ENCODE measurements around the gene CBX2. TPM values are rescaled to one million over a fixed set of nuclear protein-coding genes. Genes with fewer than 3 reads are reported as not detected.
A peak's percentile ranks its signal among the peaks of the same experiment; 100 is the strongest.

Gene CBX2
- total RNA-seq, 2 donors from 2014 or later = 1.6 to 2.0 TPM

DNA sequence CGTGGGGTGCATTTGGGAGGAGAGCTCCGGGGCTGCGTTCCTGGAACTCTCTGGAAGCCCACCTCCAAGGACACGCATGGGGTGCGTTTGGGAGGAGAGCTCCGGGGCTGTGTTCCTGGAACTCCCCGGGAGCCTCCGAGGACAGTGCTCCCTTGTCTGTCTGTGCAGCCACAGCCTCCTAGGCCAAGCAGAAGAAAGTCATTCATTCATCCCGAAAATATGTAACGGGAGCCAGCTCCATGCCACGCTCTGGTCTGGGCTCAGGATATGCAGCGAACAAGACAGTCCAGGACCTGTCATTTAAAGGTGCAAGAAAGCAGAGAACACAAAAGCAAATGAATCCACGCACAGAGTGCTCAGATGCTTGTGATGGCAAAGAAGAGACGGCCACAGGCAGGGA is 39.3 kb upstream of the CBX2 start:
- Histone ChIP-seq H3K36me3 (replicated peaks in 1 of 2; ENCODE audit: insufficient read depth in 1 of 2, low read depth in 2 of 2) (no peaks in the 10 kb centered on the region), H3K27me3 (no peaks in the 10 kb centered on the region), H3K4me1 (peaks cover 45% of the 10 kb centered on the region), H3K27ac (peak overlapping the region in 3 of 4 donors; percentile 72 to 84 (median 83)), H3K9me3 (no peaks in the 10 kb centered on the region), H3K4me3 (no peak overlapping the region)
- DNase-seq = no peak
- no peak for ATAC-seq
- TF ChIP-seq POLR2A (IDR thresholded peaks at IDR 0.05) = no peak
- TF ChIP-seq, protein P1, sequence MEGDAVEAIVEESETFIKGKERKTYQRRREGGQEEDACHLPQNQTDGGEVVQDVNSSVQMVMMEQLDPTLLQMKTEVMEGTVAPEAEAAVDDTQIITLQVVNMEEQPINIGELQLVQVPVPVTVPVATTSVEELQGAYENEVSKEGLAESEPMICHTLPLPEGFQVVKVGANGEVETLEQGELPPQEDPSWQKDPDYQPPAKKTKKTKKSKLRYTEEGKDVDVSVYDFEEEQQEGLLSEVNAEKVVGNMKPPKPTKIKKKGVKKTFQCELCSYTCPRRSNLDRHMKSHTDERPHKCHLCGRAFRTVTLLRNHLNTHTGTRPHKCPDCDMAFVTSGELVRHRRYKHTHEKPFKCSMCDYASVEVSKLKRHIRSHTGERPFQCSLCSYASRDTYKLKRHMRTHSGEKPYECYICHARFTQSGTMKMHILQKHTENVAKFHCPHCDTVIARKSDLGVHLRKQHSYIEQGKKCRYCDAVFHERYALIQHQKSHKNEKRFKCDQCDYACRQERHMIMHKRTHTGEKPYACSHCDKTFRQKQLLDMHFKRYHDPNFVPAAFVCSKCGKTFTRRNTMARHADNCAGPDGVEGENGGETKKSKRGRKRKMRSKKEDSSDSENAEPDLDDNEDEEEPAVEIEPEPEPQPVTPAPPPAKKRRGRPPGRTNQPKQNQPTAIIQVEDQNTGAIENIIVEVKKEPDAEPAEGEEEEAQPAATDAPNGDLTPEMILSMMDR (IDR thresholded peaks at IDR 0.05) = no peak
- WGBS, 2 donors = 56 to 62% methylated on average over 6 to 14 of the region's 14 CpGs
- intact Hi-C loops (cut with DNase I) = no loop called here

DNA sequence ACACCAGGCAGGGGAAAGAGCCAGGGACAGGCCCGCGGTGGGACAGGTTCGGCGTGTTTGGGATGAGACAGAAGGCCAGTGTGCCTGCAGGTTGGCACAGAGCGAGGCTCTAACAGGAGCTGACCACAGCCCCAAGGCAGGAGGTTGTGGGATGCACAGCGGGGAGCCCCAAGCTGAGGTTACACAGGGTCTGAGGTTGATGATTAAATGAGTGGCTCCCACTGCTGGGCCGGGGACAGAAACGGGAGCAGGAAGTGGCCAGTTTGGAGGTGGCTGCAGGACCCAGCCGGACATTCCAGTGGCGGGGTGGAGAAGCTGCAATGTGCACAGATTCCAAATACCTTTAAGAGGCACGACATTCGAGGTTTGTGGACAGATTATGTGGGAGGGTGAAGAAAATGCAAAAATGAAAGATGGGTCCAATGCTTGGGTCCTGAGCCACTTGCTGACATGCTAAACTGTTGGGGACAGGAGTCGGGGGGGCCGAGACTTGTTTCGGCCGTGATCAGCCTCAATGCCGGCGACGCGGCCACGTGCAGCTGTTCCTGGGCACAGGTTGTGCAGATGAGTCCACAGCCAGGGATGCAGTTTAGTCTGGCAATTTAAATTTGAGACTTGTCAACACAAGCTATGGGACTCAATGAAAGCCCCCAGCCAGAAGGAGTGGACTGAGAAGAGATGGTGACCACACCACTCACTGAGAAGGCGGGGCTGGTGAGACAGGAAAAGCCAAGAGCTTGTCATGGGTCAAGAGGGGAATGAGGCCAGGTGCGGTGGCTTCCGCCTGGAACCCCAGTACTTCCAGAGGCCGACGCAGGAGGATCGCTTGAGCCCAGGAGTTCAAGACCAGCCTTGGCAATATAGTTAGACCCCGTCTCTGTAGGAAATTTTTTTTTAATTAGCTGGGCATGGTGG is 38.5 kb upstream of the CBX2 start:
- Histone ChIP-seq H3K4me3 (no peak overlapping the region), H3K27ac (peak overlapping the region in 3 of 4 donors; percentile 72 to 84 (median 83)), H3K9me3 (no peaks in the 10 kb centered on the region), H3K4me1 (peaks cover 45% of the 10 kb centered on the region), H3K27me3 (no peaks in the 10 kb centered on the region), H3K36me3 (replicated peaks in 1 of 2; ENCODE audit: insufficient read depth in 1 of 2, low read depth in 2 of 2) (no peaks in the 10 kb centered on the region)
- 62 to 64% methylated on average over 25 to 28 of the region's 28 CpGs for WGBS, 2 donors
- peak; percentile 38 for ATAC-seq
- TF ChIP-seq, protein P1 (IDR thresholded peaks at IDR 0.05) = no peak
- peak in 1 of 3 donors; percentile 11 for TF ChIP-seq POLR2A (IDR thresholded peaks at IDR 0.05)
- intact Hi-C loops (cut with DNase I) = loop anchor here (10.0 kb wide), 1 partner anchor 245 kb away; no protein-coding TSS in a partner anchor
- peak in 3 of 4 donors; percentile 34 to 47 (median 41) for DNase-seq

DNA sequence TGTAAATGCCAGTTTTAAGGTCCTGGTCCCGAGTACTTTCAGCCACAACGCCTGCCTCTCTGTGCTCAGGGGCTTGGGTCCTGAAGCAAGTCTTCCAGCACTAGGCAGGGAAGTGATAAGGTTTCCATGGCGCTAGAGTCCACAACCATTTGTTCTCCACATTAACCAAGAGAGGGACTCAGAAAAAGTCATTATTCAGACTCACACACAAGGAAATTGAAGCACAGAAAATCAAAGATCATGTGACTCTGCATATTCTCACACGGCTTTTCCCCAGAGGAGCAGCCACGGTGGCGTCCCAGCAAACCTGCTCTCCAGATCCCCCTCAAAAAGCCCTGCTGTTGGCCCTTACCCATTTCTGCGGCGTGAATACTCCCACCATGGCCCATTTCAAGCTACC is 37.5 kb upstream of the CBX2 start:
- Histone ChIP-seq H3K9me3 (no peaks in the 10 kb centered on the region), H3K27me3 (no peaks in the 10 kb centered on the region), H3K36me3 (replicated peaks in 1 of 2; ENCODE audit: insufficient read depth in 1 of 2, low read depth in 2 of 2) (no peaks in the 10 kb centered on the region), H3K4me1 (peaks cover 45% of the 10 kb centered on the region), H3K4me3 (no peak overlapping the region), H3K27ac (peak overlapping the region; percentile 54 to 84 (median 78))
- DNase-seq (peak in 3 of 4 donors; percentile 45 to 68 (median 56)), ATAC-seq (peak; percentile 80)
- intact Hi-C loops (cut with DNase I) = loop anchor here (10.0 kb wide), 1 partner anchor 244 kb away; no protein-coding TSS in a partner anchor
- 10 to 13% methylated on average over 8 of the region's 8 CpGs for WGBS, 2 donors
- peak in 2 of 3 donors; percentile 53 for TF ChIP-seq POLR2A (IDR thresholded peaks at IDR 0.05)
- TF ChIP-seq, protein P1 (IDR thresholded peaks at IDR 0.05) = no peak

DNA sequence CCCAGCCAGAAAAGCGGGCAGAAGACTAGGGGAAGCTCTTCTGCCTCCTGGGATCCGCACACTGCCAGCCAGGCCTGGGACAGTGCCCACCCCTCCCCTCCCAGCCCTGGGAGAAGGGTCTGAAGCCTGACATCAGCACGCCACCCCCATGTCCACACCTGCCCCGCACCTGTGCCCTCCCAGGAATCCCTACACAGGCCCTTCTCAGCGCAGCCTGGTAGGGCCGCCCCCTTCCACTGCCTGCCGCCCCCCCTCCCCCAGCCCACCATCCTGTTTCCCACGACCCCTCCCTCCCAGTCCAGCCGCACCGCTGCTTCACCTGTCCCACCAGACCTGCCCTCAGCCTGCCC is 36.6 kb upstream of the CBX2 start:
- no peaks in the 10 kb centered on the region for H3K27me3 ChIP-seq

More for the DNA sequence above, 36.6 kb upstream of the CBX2 start:
- ATAC-seq = no peak
- H3K4me1 ChIP-seq = peaks cover 45% of the 10 kb centered on the region
- intact Hi-C loops (cut with DNase I) = loop anchor here (10.0 kb wide), 1 partner anchor 243 kb away; no protein-coding TSS in a partner anchor
- TF ChIP-seq POLR2A (IDR thresholded peaks at IDR 0.05) = no peak
- TF ChIP-seq, protein P1 (IDR thresholded peaks at IDR 0.05) = no peak
- DNase-seq = no peak
- no peaks in the 10 kb centered on the region for H3K36me3 ChIP-seq (replicated peaks in 1 of 2; ENCODE audit: insufficient read depth in 1 of 2, low read depth in 2 of 2)
- no peak overlapping the region for H3K4me3 ChIP-seq
- peak overlapping the region; percentile 25 to 84 (median 78) for H3K27ac ChIP-seq
- 30 to 46% methylated on average over 2 to 10 of the region's 10 CpGs for WGBS, 2 donors
- no peaks in the 10 kb centered on the region for H3K9me3 ChIP-seq
